Body of pancreas (tissue), 4 donors: ENCODE data around the gene TIMD4.
"Not testable (repeated sequence)": the region's sequence is repeated elsewhere in the genome, so short reads cannot be mapped to it uniquely, and the experiment has no call there.

Experiments used
- POLR2A ChIP-seq, 3 donors: fragments of 450-650 bp; IDR thresholded peaks; one replicate each; pipeline ENCODE4 v1.6.1; 2016; ENCODE audit warnings: antibody characterized with exemption in 3 of 3, mild to moderate bottlenecking in 2 of 3
- TF ChIP-seq, protein P1 (sequence below), 7 experiments: fragments of 450-650 bp in 4 of 7; fragments of 200-600 bp in 3 of 7; sonication (generic) in 3 of 7; IDR thresholded peaks; one replicate each; pipeline ENCODE4 v1.5.1; 2016 to 2019; ENCODE audit warnings: antibody characterized with exemption in 7 of 7

DNA sequence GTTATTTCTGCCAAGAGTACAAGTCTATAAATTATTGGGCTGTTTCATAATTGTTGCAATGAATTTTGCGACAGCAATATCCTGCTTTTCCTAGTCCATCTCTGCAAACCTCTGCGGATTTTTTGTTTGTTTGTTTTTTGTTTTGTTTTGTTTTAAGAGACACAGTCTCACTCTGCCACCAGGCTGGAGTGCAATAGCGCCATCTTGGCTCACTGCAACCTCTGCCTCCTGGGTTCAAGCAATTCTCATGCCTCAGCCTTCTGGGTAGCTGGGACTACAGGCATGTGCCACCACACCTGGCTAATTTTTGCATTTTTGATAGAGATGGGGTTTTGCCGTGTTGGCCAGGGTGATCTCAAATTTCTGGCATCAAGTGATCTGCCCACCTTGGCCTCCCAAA is 37.3 kb downstream of the TIMD4 start:
- TF ChIP-seq, protein P1, sequence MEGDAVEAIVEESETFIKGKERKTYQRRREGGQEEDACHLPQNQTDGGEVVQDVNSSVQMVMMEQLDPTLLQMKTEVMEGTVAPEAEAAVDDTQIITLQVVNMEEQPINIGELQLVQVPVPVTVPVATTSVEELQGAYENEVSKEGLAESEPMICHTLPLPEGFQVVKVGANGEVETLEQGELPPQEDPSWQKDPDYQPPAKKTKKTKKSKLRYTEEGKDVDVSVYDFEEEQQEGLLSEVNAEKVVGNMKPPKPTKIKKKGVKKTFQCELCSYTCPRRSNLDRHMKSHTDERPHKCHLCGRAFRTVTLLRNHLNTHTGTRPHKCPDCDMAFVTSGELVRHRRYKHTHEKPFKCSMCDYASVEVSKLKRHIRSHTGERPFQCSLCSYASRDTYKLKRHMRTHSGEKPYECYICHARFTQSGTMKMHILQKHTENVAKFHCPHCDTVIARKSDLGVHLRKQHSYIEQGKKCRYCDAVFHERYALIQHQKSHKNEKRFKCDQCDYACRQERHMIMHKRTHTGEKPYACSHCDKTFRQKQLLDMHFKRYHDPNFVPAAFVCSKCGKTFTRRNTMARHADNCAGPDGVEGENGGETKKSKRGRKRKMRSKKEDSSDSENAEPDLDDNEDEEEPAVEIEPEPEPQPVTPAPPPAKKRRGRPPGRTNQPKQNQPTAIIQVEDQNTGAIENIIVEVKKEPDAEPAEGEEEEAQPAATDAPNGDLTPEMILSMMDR (IDR thresholded peaks at IDR 0.05) = not testable (repeated sequence)
- not testable (repeated sequence) for TF ChIP-seq POLR2A (IDR thresholded peaks at IDR 0.05)
